ENCODE measurements around the gene LRMDA. TPM values are rescaled to one million over a fixed set of nuclear protein-coding genes. Genes with fewer than 3 reads are reported as not detected.

Gene LRMDA
- polyA plus RNA-seq, 1 donor (not counting 4 experiments of a cell fraction or from before 2014, with no cell fraction given): not detected

- FAIRE-seq (no peak), DNase-seq (ENCODE audit: low read depth, low spot score) (no peak)
- no peaks in the 10 kb centered on the region for H3K4me1 ChIP-seq (ENCODE audit: control insufficient read depth, extremely low read depth, insufficient read depth, low read length)
- H3K4me3 ChIP-seq (ENCODE audit: control insufficient read depth in 2 of 3, extremely low read depth in 1 of 3, insufficient read depth in 2 of 3, low read depth in 1 of 3, low read length in 3 of 3): no peak overlapping the region
- no peaks in the 10 kb centered on the region for H3K9me3 ChIP-seq (ENCODE audit: control insufficient read depth, low read depth, low read length)
- H3K79me2 ChIP-seq (ENCODE audit: control insufficient read depth, insufficient read depth, low read length): no peaks in the 10 kb centered on the region
- H3K4me2 ChIP-seq (ENCODE audit: control insufficient read depth, extremely low read depth, insufficient read depth, low read depth, low read length): no peak overlapping the region
- no peaks in the 10 kb centered on the region for H3K9me1 ChIP-seq (ENCODE audit: control insufficient read depth, extremely low read depth, insufficient read depth, low read length)
- no peak overlapping the region for H3K27ac ChIP-seq (ENCODE audit: control insufficient read depth, insufficient read depth, low read length)
- no peaks in the 10 kb centered on the region for H3K27me3 ChIP-seq (ENCODE audit: control insufficient read depth, extremely low read depth, insufficient read depth, low read length)
- no peak overlapping the region for H3K9ac ChIP-seq (ENCODE audit: control insufficient read depth, extremely low read depth, insufficient read depth, low read length)
- no peaks in the 10 kb centered on the region for H4K20me1 ChIP-seq (ENCODE audit: control insufficient read depth, extremely low read depth, insufficient read depth, low read length)
- no peak for TF ChIP-seq EZH2 (IDR thresholded peaks at IDR 0.05; ENCODE audit: low read length)
- TF ChIP-seq, protein P1, sequence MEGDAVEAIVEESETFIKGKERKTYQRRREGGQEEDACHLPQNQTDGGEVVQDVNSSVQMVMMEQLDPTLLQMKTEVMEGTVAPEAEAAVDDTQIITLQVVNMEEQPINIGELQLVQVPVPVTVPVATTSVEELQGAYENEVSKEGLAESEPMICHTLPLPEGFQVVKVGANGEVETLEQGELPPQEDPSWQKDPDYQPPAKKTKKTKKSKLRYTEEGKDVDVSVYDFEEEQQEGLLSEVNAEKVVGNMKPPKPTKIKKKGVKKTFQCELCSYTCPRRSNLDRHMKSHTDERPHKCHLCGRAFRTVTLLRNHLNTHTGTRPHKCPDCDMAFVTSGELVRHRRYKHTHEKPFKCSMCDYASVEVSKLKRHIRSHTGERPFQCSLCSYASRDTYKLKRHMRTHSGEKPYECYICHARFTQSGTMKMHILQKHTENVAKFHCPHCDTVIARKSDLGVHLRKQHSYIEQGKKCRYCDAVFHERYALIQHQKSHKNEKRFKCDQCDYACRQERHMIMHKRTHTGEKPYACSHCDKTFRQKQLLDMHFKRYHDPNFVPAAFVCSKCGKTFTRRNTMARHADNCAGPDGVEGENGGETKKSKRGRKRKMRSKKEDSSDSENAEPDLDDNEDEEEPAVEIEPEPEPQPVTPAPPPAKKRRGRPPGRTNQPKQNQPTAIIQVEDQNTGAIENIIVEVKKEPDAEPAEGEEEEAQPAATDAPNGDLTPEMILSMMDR (optimal IDR thresholded peaks at IDR 0.05 in 1 of 3, IDR thresholded peaks at IDR 0.05 in 1 of 3, conservative IDR thresholded peaks at IDR 0.05 in 1 of 3; ENCODE audit: extremely low read depth in 1 of 3, insufficient read depth in 2 of 3, low read length in 3 of 3): no peak
- H3K36me3 ChIP-seq (ENCODE audit: control insufficient read depth in 2 of 2, extremely low read depth in 1 of 2, insufficient read depth in 2 of 2, low read length in 2 of 2): no peaks in the 10 kb centered on the region
- no peak overlapping the region for H2AFZ ChIP-seq (ENCODE audit: control insufficient read depth, low read length)
- dilution Hi-C loops (cut with MboI; ENCODE audit: extremely low pct_ligation_motif_present, low sequenced_read_pairs): no loop called here
These were observed 340.2 kb downstream of the LRMDA start for GRCh38 chr10:75771606-75772005.

DNA sequence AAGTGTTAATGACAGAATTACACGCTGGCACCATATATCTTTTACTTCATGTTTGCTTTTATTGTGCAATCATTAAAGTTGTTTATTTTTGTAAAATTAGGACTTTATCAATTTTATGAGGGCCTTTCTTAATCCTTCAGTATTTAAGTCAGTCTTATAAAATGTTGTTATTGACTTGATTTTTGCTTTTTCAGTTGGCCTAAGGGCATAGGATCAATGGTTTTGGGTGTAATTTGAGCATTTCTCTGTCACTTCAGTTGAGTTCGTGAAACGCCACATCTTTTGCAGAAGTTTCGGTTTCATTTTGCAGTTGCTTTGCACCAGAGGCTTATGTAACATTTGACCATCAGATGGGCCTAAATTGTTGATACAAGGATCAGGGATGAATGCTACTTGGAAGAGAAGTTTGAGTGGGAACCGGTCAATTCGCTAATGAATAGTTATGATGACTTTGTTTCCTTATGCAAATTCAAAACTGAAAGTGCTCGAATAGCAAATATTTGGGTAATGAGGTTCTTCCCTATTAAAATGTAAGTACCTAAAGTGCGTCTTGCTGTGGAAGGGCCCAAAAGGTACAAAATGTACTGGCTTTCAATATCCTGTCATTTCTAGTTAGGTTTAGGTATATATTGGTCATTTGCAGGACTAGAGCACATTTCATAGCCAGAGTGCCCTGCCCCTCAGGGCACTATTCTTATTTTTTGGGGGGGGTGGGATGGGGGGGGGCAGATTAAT lies 340.9 kb downstream of the LRMDA start:
- Histone ChIP-seq H3K4me2 (ENCODE audit: control insufficient read depth, extremely low read depth, insufficient read depth, low read depth, low read length) (no peak overlapping the region), H3K9ac (ENCODE audit: control insufficient read depth, extremely low read depth, insufficient read depth, low read length) (no peak overlapping the region), H3K27ac (ENCODE audit: control insufficient read depth, insufficient read depth, low read length) (no peak overlapping the region), H2AFZ (ENCODE audit: control insufficient read depth, low read length) (no peak overlapping the region), H3K9me1 (ENCODE audit: control insufficient read depth, extremely low read depth, insufficient read depth, low read length) (no peaks in the 10 kb centered on the region), H3K79me2 (ENCODE audit: control insufficient read depth, insufficient read depth, low read length) (no peaks in the 10 kb centered on the region), H4K20me1 (ENCODE audit: control insufficient read depth, extremely low read depth, insufficient read depth, low read length) (no peaks in the 10 kb centered on the region), H3K4me3 (ENCODE audit: control insufficient read depth in 2 of 3, extremely low read depth in 1 of 3, insufficient read depth in 2 of 3, low read depth in 1 of 3, low read length in 3 of 3) (no peak overlapping the region), H3K36me3 (ENCODE audit: control insufficient read depth in 2 of 2, extremely low read depth in 1 of 2, insufficient read depth in 2 of 2, low read length in 2 of 2) (no peaks in the 10 kb centered on the region), H3K9me3 (ENCODE audit: control insufficient read depth, low read depth, low read length) (no peaks in the 10 kb centered on the region), H3K4me1 (ENCODE audit: control insufficient read depth, extremely low read depth, insufficient read depth, low read length) (no peaks in the 10 kb centered on the region), H3K27me3 (ENCODE audit: control insufficient read depth, extremely low read depth, insufficient read depth, low read length) (no peaks in the 10 kb centered on the region)
- dilution Hi-C loops (cut with MboI; ENCODE audit: extremely low pct_ligation_motif_present, low sequenced_read_pairs): no loop called here
- TF ChIP-seq, protein P1 (optimal IDR thresholded peaks at IDR 0.05 in 1 of 3, IDR thresholded peaks at IDR 0.05 in 1 of 3, conservative IDR thresholded peaks at IDR 0.05 in 1 of 3; ENCODE audit: extremely low read depth in 1 of 3, insufficient read depth in 2 of 3, low read length in 3 of 3): no peak
- TF ChIP-seq EZH2 (IDR thresholded peaks at IDR 0.05; ENCODE audit: low read length): no peak
- FAIRE-seq (no peak), DNase-seq (ENCODE audit: low read depth, low spot score) (no peak)

Data from keratinocyte (primary cell).